ENCODE results near the gene IGSF22. TPM values are rescaled to one million over a fixed set of nuclear protein-coding genes. Genes with fewer than 3 reads are reported as not detected.

IGSF22 gene
- total and polyA plus RNA-seq, 7 donors: 0.46 to 0.52 TPM; not detected in 5

GRCh38 chr11:18714443-18714780 is 11.6 kb downstream of the IGSF22 start:
- Histone ChIP-seq H3K27ac (no peak overlapping the region), H3K36me3 (no peaks in the 10 kb centered on the region), H3K4me3 (no peak overlapping the region), H3K9me3 (no peaks in the 10 kb centered on the region), H3K27me3 (no peaks in the 10 kb centered on the region), H3K4me1 (no peaks in the 10 kb centered on the region)
- no peak for TF ChIP-seq CTCF (IDR thresholded peaks at IDR 0.05)
- no peak for TF ChIP-seq POLR2AphosphoS5 (IDR thresholded peaks at IDR 0.05)
- no peak for TF ChIP-seq EP300 (IDR thresholded peaks at IDR 0.05)
- TF ChIP-seq POLR2A (IDR thresholded peaks at IDR 0.05): no peak
- intact Hi-C loops (cut with DNase I): no loop called here
- no peak for DNase-seq
- 85 to 89% methylated on average over 10 of the region's 10 CpGs for WGBS, 2 donors

GRCh38 chr11:18713646-18714442 is 12.1 kb downstream of the IGSF22 start:
- 91 to 93% methylated on average over 26 of the region's 26 CpGs for WGBS, 2 donors
- DNase-seq: peak; percentile 54
- Histone ChIP-seq H3K36me3 (no peaks in the 10 kb centered on the region), H3K4me1 (no peaks in the 10 kb centered on the region), H3K9me3 (no peaks in the 10 kb centered on the region), H3K27me3 (no peaks in the 10 kb centered on the region), H3K27ac (no peak overlapping the region), H3K4me3 (no peak overlapping the region)
- intact Hi-C loops (cut with DNase I): no loop called here
- no peak for TF ChIP-seq POLR2A (IDR thresholded peaks at IDR 0.05)
- TF ChIP-seq CTCF (IDR thresholded peaks at IDR 0.05): no peak
- no peak for TF ChIP-seq EP300 (IDR thresholded peaks at IDR 0.05)
- no peak for TF ChIP-seq POLR2AphosphoS5 (IDR thresholded peaks at IDR 0.05)

GRCh38 chr11:18710545-18710944 is 15.4 kb downstream of the IGSF22 start:
- intact Hi-C loops (cut with DNase I): no loop called here
- peaks cover 0 to 15% (median 13%) of the 10 kb centered on the region in 4 donors for H3K4me1 ChIP-seq
- H3K27me3 ChIP-seq: no peaks in the 10 kb centered on the region
- 82 to 89% methylated on average over 5 of the region's 5 CpGs for WGBS, 2 donors
- H3K9me3 ChIP-seq: no peaks in the 10 kb centered on the region
- DNase-seq: no peak
- H3K36me3 ChIP-seq: no peaks in the 10 kb centered on the region
- TF ChIP-seq POLR2A (IDR thresholded peaks at IDR 0.05) (no peak), POLR2AphosphoS5 (IDR thresholded peaks at IDR 0.05) (no peak), CTCF (IDR thresholded peaks at IDR 0.05) (no peak), EP300 (IDR thresholded peaks at IDR 0.05) (no peak)
- no peak overlapping the region for H3K27ac ChIP-seq
- H3K4me3 ChIP-seq: no peak overlapping the region

- intact Hi-C loops (cut with DNase I): loop anchor here (5.0 kb wide), 1 partner anchor 122 kb away; the partner anchor contains the start of gene UEVLD
These were observed 16.6 kb downstream of the IGSF22 start for GRCh38 chr11:18709414-18709813.

More at GRCh38 chr11:18709414-18709813, 16.6 kb downstream of the IGSF22 start:
- H3K4me1 ChIP-seq: peaks cover 0 to 26% (median 23%) of the 10 kb centered on the region in 4 donors
- H3K27ac ChIP-seq: no peak overlapping the region
- no peak overlapping the region for H3K4me3 ChIP-seq
- H3K27me3 ChIP-seq: no peaks in the 10 kb centered on the region
- TF ChIP-seq CTCF (IDR thresholded peaks at IDR 0.05): no peak
- TF ChIP-seq POLR2AphosphoS5 (IDR thresholded peaks at IDR 0.05): no peak
- TF ChIP-seq EP300 (IDR thresholded peaks at IDR 0.05): no peak
- TF ChIP-seq POLR2A (IDR thresholded peaks at IDR 0.05): no peak
- H3K36me3 ChIP-seq: no peaks in the 10 kb centered on the region
- WGBS, 2 donors: 95 to 96% methylated on average over 4 of the region's 4 CpGs
- no peaks in the 10 kb centered on the region for H3K9me3 ChIP-seq
- no peak for DNase-seq
